ENCODE measurements around the gene ARSA. TPM values are rescaled to one million over a fixed set of nuclear protein-coding genes. Genes with fewer than 3 reads are reported as not detected.

The ARSA gene
- total RNA-seq, 6 donors from 2014 or later: 29.8 to 99.0 (median 59.2) TPM

- Histone ChIP-seq H3K27me3 (peaks cover 0 to 20% (median 13%) of the 10 kb centered on the region in 4 donors), H3K27ac (peak overlapping the region in 3 of 4 donors; percentile 18 to 55 (median 54)), H3K4me3 (peak overlapping the region; percentile 34 to 75 (median 65)), H3K4me1 (peaks cover 14 to 38% (median 25%) of the 10 kb centered on the region in 4 donors), H3K36me3 (peaks cover 0 to 37% (median 12%) of the 10 kb centered on the region in 4 donors), H3K9me3 (no peaks in the 10 kb centered on the region)
- WGBS, 2 donors: 16 to 47% methylated on average over 9 to 20 of the region's 105 CpGs
- DNase-seq (peak; percentile 75 to 92), ATAC-seq (ENCODE audit: low FRiP score in 2 of 2) (peak; percentile 20 to 52)
- TF ChIP-seq POLR2A (IDR thresholded peaks at IDR 0.05) (no peak), CTCF (IDR thresholded peaks at IDR 0.05) (no peak), EP300 (IDR thresholded peaks at IDR 0.05) (no peak), POLR2AphosphoS5 (IDR thresholded peaks at IDR 0.05) (no peak)
Measured at GRCh38 chr22:50674606-50675552, 46.9 kb upstream of the ARSA start.

GRCh38 chr22:50674130-50674500 is 46.2 kb upstream of the ARSA start:
- TF ChIP-seq POLR2A (IDR thresholded peaks at IDR 0.05): no peak
- TF ChIP-seq POLR2AphosphoS5 (IDR thresholded peaks at IDR 0.05): no peak
- TF ChIP-seq EP300 (IDR thresholded peaks at IDR 0.05): no peak
- TF ChIP-seq CTCF (IDR thresholded peaks at IDR 0.05): no peak
- H3K27ac ChIP-seq: peak overlapping the region; percentile 73 to 95 (median 88)
- DNase-seq (peak in 1 of 2 donors; percentile 80), ATAC-seq (ENCODE audit: low FRiP score in 2 of 2) (no peak)
- WGBS, 2 donors: 0% methylated on average over 2 to 3 of the region's 43 CpGs
- H3K4me1 ChIP-seq: peaks cover 14 to 38% (median 25%) of the 10 kb centered on the region in 4 donors
- peak overlapping the region; percentile 61 to 71 (median 65) for H3K4me3 ChIP-seq
- peaks cover 0 to 30% (median 9%) of the 10 kb centered on the region in 4 donors for H3K36me3 ChIP-seq
- H3K27me3 ChIP-seq: peaks cover 0 to 20% (median 13%) of the 10 kb centered on the region in 4 donors
- no peaks in the 10 kb centered on the region for H3K9me3 ChIP-seq

- Histone ChIP-seq H3K9me3 (no peaks in the 10 kb centered on the region), H3K27ac (peak overlapping the region; percentile 73 to 95 (median 88)), H3K4me1 (peaks cover 14 to 38% (median 25%) of the 10 kb centered on the region in 4 donors), H3K36me3 (peaks cover 0 to 24% (median 3%) of the 10 kb centered on the region in 4 donors), H3K4me3 (peak overlapping the region; percentile 61 to 71 (median 65)), H3K27me3 (peaks cover 0 to 20% (median 13%) of the 10 kb centered on the region in 4 donors)
- DNase-seq (no peak), ATAC-seq (ENCODE audit: low FRiP score in 2 of 2) (no peak)
- WGBS, 2 donors: 2% methylated on average over 38 to 46 of the region's 69 CpGs
- TF ChIP-seq POLR2AphosphoS5 (IDR thresholded peaks at IDR 0.05) (no peak), EP300 (IDR thresholded peaks at IDR 0.05) (no peak), CTCF (IDR thresholded peaks at IDR 0.05) (no peak), POLR2A (IDR thresholded peaks at IDR 0.05) (no peak)
Measured at GRCh38 chr22:50673231-50674129, 45.5 kb upstream of the ARSA start.

GRCh38 chr22:50672471-50673230 is 44.7 kb upstream of the ARSA start, which contains the start of gene SHANK3:
Gene SHANK3, plus strand, starts transcription at chr22:50672823.
- peak in 1 of 2 donors; percentile 55 for DNase-seq
- WGBS, 2 donors: 30 to 39% methylated on average over 11 to 22 of the region's 23 CpGs

More at GRCh38 chr22:50672471-50673230, 44.7 kb upstream of the ARSA start, which contains the start of gene SHANK3:
- H3K27me3 ChIP-seq: peaks cover 0 to 20% (median 13%) of the 10 kb centered on the region in 4 donors
- H3K27ac ChIP-seq: peak within 1 kb of the TSS; percentile 88 to 95 (median 88)
- H3K36me3 ChIP-seq: peaks cover 0 to 17% (median 3%) of the 10 kb centered on the region in 4 donors
- H3K4me3 ChIP-seq: peak within 1 kb of the TSS; percentile 61 to 71 (median 65)
- H3K9me3 ChIP-seq: no peaks in the 10 kb centered on the region
- ATAC-seq (ENCODE audit: low FRiP score in 2 of 2): peak; percentile 39 to 85
- H3K4me1 ChIP-seq: peaks cover 14 to 38% (median 23%) of the 10 kb centered on the region in 4 donors
- TF ChIP-seq POLR2A (IDR thresholded peaks at IDR 0.05): peak in 3 of 4 donors; percentile 65 to 84 (median 72)
- TF ChIP-seq CTCF (IDR thresholded peaks at IDR 0.05): no peak
- peak; percentile 28 to 98 (median 70) for TF ChIP-seq EP300 (IDR thresholded peaks at IDR 0.05)
- TF ChIP-seq POLR2AphosphoS5 (IDR thresholded peaks at IDR 0.05): peak; percentile 82 to 93

Data from upper lobe of left lung (tissue), 6 donors.